Sigmoid colon (tissue), 4 donors: ENCODE results near the gene MAGT1.
"Not testable (repeated sequence)": the region's sequence is repeated elsewhere in the genome, so short reads cannot be mapped to it uniquely, and the experiment has no call there.

Source experiments
- EP300 ChIP-seq, 4 donors: sonication (generic); formaldehyde crosslinking; IDR thresholded peaks; one replicate each; pipeline ENCODE4 v1.6.1; 2017; ENCODE audit warnings: antibody characterized with exemption in 4 of 4
- POLR2A ChIP-seq, 2 donors: fragments of 450-650 bp; IDR thresholded peaks; one replicate each; pipeline ENCODE4 v1.6.1; 2016; ENCODE audit warnings: antibody characterized with exemption in 2 of 2, mild to moderate bottlenecking in 2 of 2, moderate library complexity in 2 of 2
- POLR2AphosphoS5 ChIP-seq, 4 donors: sonication (generic); formaldehyde crosslinking; IDR thresholded peaks; one replicate each; pipeline ENCODE4 v1.6.1; 2017; ENCODE audit warnings: antibody characterized with exemption in 4 of 4
- TF ChIP-seq, protein P1 (sequence below), 4 experiments: fragments of 450-650 bp in 3 of 4; fragments of 200-600 bp in 1 of 4; IDR thresholded peaks; one replicate each; pipeline ENCODE4 v1.5.1; 2016 to 2019; ENCODE audit warnings: antibody characterized with exemption in 4 of 4, mild to moderate bottlenecking in 3 of 4, moderate library complexity in 2 of 4

DNA sequence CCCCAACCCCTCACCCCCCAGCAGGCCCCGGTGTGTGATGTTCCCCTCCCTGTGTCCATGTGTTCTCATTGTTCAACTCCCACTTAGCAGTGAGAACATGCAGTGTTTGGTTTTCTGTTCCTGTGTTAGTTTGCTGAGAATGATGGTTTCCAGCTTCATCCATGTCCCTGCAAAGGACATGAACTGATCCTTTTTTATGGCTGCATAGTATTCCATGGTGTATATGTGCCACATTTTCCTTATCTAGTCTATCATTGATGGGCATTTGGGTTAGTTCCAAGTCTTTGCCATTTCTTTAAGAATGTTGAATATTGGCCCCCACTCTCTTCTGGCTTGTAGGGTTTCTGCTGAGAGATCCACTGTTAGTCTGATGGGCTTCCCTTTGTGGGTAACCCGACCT lies 73.2 kb downstream of the MAGT1 start:
- TF ChIP-seq POLR2AphosphoS5, POLR2A, EP300 (IDR thresholded peaks at IDR 0.05): not testable (repeated sequence)
- TF ChIP-seq, protein P1, sequence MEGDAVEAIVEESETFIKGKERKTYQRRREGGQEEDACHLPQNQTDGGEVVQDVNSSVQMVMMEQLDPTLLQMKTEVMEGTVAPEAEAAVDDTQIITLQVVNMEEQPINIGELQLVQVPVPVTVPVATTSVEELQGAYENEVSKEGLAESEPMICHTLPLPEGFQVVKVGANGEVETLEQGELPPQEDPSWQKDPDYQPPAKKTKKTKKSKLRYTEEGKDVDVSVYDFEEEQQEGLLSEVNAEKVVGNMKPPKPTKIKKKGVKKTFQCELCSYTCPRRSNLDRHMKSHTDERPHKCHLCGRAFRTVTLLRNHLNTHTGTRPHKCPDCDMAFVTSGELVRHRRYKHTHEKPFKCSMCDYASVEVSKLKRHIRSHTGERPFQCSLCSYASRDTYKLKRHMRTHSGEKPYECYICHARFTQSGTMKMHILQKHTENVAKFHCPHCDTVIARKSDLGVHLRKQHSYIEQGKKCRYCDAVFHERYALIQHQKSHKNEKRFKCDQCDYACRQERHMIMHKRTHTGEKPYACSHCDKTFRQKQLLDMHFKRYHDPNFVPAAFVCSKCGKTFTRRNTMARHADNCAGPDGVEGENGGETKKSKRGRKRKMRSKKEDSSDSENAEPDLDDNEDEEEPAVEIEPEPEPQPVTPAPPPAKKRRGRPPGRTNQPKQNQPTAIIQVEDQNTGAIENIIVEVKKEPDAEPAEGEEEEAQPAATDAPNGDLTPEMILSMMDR (IDR thresholded peaks at IDR 0.05): not testable (repeated sequence)
